ENCODE results near the gene BOLA1. TPM values are rescaled to one million over a fixed set of nuclear protein-coding genes. Genes with fewer than 3 reads are reported as not detected.
A peak's percentile ranks its signal among the peaks of the same experiment; 100 is the strongest.

The BOLA1 gene
- total RNA-seq, 1 experiment from 2014 or later = 6.0 TPM

GRCh38 chr1:149916193-149916897 is 17.0 kb downstream of the BOLA1 start:
- Histone ChIP-seq H4K5ac (ENCODE audit: insufficient read length, low read depth, low read length) (no peak overlapping the region), H3K9ac (ENCODE audit: extremely low read depth, insufficient read length, low read length) (peak overlapping the region; percentile 21), H3K9me3 (ENCODE audit: control insufficient read depth, low read depth, low read length) (no peaks in the 10 kb centered on the region), H2AFZ (ENCODE audit: low read length) (no peak overlapping the region), H3K23me2 (ENCODE audit: insufficient read length, low read depth, low read length, poor library complexity, severe bottlenecking) (peaks cover 13% of the 10 kb centered on the region), H3K27me3 (ENCODE audit: insufficient read depth, low read length) (no peaks in the 10 kb centered on the region), H2AK5ac (ENCODE audit: insufficient read length, low read length) (no peak overlapping the region), H3K79me2 (ENCODE audit: insufficient read depth, low read length) (no peaks in the 10 kb centered on the region; the same call in 1 of the 2 replicates), H4K91ac (ENCODE audit: insufficient read length, low read depth, low read length) (no peak overlapping the region), H3K14ac (ENCODE audit: insufficient read depth, low read length) (no peak overlapping the region), H3T11ph (ENCODE audit: low read length) (no peak overlapping the region), H3K4ac (ENCODE audit: low read depth, low read length) (no peak overlapping the region), H3K18ac (ENCODE audit: insufficient read length, low read depth, low read length) (no peak overlapping the region), H4K20me1 (ENCODE audit: control insufficient read depth, insufficient read depth, insufficient read length) (no peaks in the 10 kb centered on the region), H3K27ac (ENCODE audit: insufficient read length, low read depth, low read length) (no peak overlapping the region), H3K23ac (ENCODE audit: insufficient read length, low read depth, low read length) (no peak overlapping the region), H2BK12ac (ENCODE audit: insufficient read length, low read depth, low read length) (no peak overlapping the region), H3K56ac (ENCODE audit: insufficient read length, low read depth, low read length) (no peak overlapping the region), H3K79me1 (ENCODE audit: insufficient read depth, low read depth, low read length, poor library complexity, severe bottlenecking) (no peaks in the 10 kb centered on the region), H3K4me1 (ENCODE audit: insufficient read depth, low read length) (peaks cover 8% of the 10 kb centered on the region; the same call in 1 of the 2 replicates), H2BK15ac (ENCODE audit: low read depth, low read length) (no peak overlapping the region; the same call in 1 of the 2 replicates), H2BK5ac (ENCODE audit: insufficient read length, low read length) (no peak overlapping the region), H4K8ac (replicated peaks; ENCODE audit: insufficient read length, low read depth, low read length) (no peak overlapping the region), H2BK20ac (ENCODE audit: low read depth, low read length, poor library complexity, severe bottlenecking) (no peak overlapping the region), H2BK120ac (ENCODE audit: low read depth, low read length, poor library complexity, severe bottlenecking) (no peak overlapping the region), H3K4me2 (ENCODE audit: insufficient read depth, insufficient read length, low read length) (peak overlapping the region; percentile 65)
- no CpG with 5 or more reads among the region's 9 CpGs for WGBS (ENCODE audit: extremely low coverage, insufficient read length, low lambda C conversion rate)
- H3K4me3 Mint-ChIP-seq = peak overlapping the region; percentile 88 to 98
- no peak for TF ChIP-seq CTCF (conservative IDR thresholded peaks at IDR 0.05)
- peaks cover 12 to 24% (median 20%) of the 10 kb centered on the region in 3 experiments; a peak in 6 of 7 replicates for H3K36me3 Mint-ChIP-seq (ENCODE audit: insufficient read depth in 1 of 3, low read depth in 3 of 3)
- no peak for DNase-seq
- H3K9me3 Mint-ChIP-seq = no peaks in the 10 kb centered on the region
- no peaks in the 10 kb centered on the region for H3K27me3 Mint-ChIP-seq (ENCODE audit: low read depth)
- H3K4me1 Mint-ChIP-seq = peaks cover 27 to 31% of the 10 kb centered on the region in 2 experiments
- peak overlapping the region; percentile 53 to 84 (median 76); a peak in 4 of 7 replicates for H3K27ac Mint-ChIP-seq

Measured in H9 (cell line).